ENCODE measurements around the gene COG5.

The COG5 gene

GRCh38 chr7:107344799-107345198, 218.9 kb downstream of the COG5 start:
- Histone ChIP-seq H3K27ac (replicated peaks) (no peak overlapping the region), H3K27me3 (ENCODE audit: insufficient read depth, poor library complexity, severe bottlenecking) (no peaks in the 10 kb centered on the region), H3K4me3 (replicated peaks; ENCODE audit: insufficient read depth, low read length) (no peak overlapping the region)
- DNase-seq (ENCODE audit: low read depth in 1 of 2, low spot score in 1 of 2), result no peak
- no peak for TF ChIP-seq REST (IDR thresholded peaks at IDR 0.05; ENCODE audit: insufficient replicate concordance, low read depth)
- TF ChIP-seq POLR2AphosphoS5 (IDR thresholded peaks at IDR 0.05; ENCODE audit: low read depth), result no peak

GRCh38 chr7:107344286-107344685, 219.4 kb downstream of the COG5 start:
- no peak for DNase-seq (ENCODE audit: low read depth in 1 of 2, low spot score in 1 of 2)
- TF ChIP-seq SPI1 (IDR thresholded peaks at IDR 0.05; ENCODE audit: borderline replicate concordance, low read depth) (no peak), REST (IDR thresholded peaks at IDR 0.05; ENCODE audit: insufficient replicate concordance, low read depth) (no peak), POLR2AphosphoS5 (IDR thresholded peaks at IDR 0.05; ENCODE audit: low read depth) (no peak), CTCF (IDR thresholded peaks at IDR 0.05; ENCODE audit: insufficient read depth, low read length) (no peak), GABPA (IDR thresholded peaks at IDR 0.05; ENCODE audit: low read depth) (no peak)
- Histone ChIP-seq H3K27me3 (ENCODE audit: insufficient read depth, poor library complexity, severe bottlenecking) (no peaks in the 10 kb centered on the region), H3K27ac (replicated peaks) (no peak overlapping the region), H3K4me3 (replicated peaks; ENCODE audit: insufficient read depth, low read length) (no peak overlapping the region)

GRCh38 chr7:107338080-107338479, 225.6 kb downstream of the COG5 start:
- Histone ChIP-seq H3K27me3 (ENCODE audit: insufficient read depth, poor library complexity, severe bottlenecking) (no peaks in the 10 kb centered on the region), H3K4me3 (replicated peaks; ENCODE audit: insufficient read depth, low read length) (no peak overlapping the region), H3K27ac (replicated peaks) (no peak overlapping the region)
- TF ChIP-seq GABPA (IDR thresholded peaks at IDR 0.05; ENCODE audit: low read depth) (no peak), POLR2AphosphoS5 (IDR thresholded peaks at IDR 0.05; ENCODE audit: low read depth) (no peak), CTCF (IDR thresholded peaks at IDR 0.05; ENCODE audit: insufficient read depth, low read length) (no peak), SPI1 (IDR thresholded peaks at IDR 0.05; ENCODE audit: borderline replicate concordance, low read depth) (no peak), REST (IDR thresholded peaks at IDR 0.05; ENCODE audit: insufficient replicate concordance, low read depth) (no peak)
- DNase-seq (ENCODE audit: low read depth in 1 of 2, low spot score in 1 of 2), result no peak
